Activated CD4-positive, alpha-beta T cell treated with anti-CD3 and anti-CD28 coated beads, Interleukin-2, amount 50 U/mL, for 16 hours (primary cell): ENCODE measurements around the gene PDZRN4.
"Not testable (repeated sequence)": the region's sequence is repeated elsewhere in the genome, so short reads cannot be mapped to it uniquely, and the experiment has no call there.

ENCODE experiments used
- DNase-seq: peaks from one replicate; pipeline ENCODE4 v3.0.0-alpha.2; 2020

PDZRN4 gene

DNA sequence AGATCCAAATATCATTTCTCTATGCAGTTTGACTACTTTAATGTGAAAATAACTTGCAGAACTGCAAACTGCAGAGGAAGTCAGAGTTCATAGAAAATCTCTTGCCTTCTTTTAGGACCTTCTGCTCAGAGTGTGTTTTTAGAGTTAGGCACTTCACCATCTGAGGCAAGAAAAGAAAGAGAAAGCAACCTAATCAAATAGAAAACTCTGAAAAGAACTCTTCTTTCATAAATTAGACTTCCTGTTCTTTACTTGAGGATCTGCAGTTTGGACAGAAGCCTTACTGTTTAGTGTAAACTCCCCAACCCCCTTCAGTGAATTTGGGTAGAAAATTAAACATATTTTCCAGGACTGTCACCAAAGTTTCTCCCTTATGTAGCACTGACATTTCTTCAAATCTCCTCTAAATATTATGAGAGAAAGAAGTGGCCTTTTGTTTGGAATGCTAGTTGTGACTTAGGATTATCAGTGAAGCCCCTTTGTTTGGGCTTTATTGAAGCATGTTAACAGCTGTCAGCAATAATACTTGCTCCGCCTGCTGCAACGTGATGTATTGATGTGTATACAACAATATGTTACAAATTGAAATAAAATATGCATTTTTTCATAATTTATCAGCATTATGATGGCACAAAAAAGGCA, 99.5 kb downstream of the PDZRN4 start:
- DNase-seq: no peak

DNA sequence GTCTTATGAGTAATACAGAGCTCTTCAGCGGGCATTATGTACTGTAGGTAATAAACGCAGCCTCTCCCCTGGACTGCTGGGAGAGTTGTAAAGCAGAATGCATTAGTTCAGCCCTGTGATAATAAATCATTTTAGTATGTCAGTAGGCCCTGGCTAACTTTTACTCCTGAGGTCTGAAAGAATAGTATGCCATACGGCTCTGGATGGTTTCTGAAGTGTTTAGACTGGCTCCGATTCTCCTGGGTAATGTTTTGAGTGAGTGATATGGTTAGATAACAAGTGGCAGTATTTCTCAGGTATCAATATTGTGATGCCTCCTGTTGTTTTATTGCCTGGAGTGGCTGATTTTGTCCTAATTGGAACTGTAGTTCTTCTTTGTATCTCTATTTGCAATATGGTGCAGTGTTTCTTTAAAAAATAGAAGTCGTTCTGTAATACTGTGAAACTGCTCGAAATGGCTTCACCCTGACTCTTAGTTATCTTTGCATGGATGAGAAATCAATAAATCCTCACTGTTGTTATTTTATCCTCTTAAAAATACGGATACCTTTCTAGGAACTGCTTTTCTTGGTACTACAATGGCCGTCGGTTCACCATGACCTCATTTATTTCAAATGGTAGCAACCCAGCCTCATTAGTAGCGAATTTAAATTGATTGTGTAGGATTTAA, 100.2 kb downstream of the PDZRN4 start:
- no peak for DNase-seq

- DNase-seq: no peak
Observed at GRCh38 chr12:41289501-41289900, 101.4 kb downstream of the PDZRN4 start.

- DNase-seq: no peak
Observed at GRCh38 chr12:41293011-41293410, 104.9 kb downstream of the PDZRN4 start.

DNA sequence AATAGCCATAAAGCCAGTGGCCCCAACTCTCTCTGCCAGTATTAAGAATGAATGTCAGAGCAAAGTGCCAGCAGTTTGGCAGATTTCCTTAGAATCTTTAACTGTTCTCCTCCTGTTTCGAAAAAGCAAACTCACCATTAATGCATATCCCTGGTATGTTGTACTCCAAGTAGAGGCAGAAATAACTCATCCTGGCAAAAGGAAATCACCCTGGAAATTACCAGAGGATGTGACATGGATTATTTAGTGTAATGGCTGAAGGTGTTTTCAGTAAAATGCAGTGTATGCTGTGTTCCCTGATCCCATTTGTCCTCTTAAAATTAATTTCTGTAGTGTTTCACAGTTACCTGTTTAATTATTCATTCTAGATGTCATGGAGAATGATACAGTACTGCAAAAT, 105.3 kb downstream of the PDZRN4 start:
- no peak for DNase-seq

- no peak for DNase-seq
Observed at GRCh38 chr12:41302979-41303403, 114.9 kb downstream of the PDZRN4 start.

DNA sequence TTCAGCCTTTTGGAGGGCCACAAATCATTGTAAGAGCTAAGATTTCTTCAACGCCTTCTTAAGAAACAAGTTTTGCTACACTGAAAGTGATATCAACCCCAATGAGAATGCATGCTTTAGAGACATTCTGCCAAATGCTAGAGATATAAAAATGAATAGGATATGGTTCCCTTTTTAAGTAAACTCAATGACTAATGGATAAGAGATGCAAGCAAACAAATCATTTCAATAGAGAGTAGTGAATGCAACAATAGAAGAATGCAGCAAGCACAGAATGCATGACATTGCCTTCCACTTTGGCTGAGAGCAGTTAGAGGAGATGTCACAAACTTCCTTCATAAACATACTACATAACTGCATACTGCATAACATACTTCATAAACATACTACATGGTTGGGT, 116.4 kb downstream of the PDZRN4 start:
- DNase-seq: no peak

DNA sequence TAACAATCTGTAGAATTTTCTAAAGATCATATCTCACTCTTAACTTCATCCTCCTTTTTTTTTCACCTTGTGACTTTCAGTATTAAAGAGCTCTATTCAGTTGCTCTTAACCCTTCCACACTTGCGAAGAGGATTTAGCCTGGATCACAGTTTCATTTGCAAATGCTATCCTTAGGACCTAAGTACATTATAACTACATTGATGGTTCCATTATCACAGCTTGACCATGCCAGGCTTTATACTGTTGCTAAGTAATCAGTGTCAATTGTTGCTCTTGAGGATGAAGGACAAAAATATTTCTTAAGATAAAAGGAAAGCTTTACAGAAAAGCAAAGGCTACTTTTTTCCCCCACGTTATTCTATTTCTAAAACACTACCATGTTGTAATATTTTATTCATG, 122.2 kb downstream of the PDZRN4 start:
- DNase-seq: no peak

- DNase-seq: no peak
Observed at GRCh38 chr12:41311883-41312282, 123.8 kb downstream of the PDZRN4 start.

GRCh38 chr12:41312451-41312850, 124.3 kb downstream of the PDZRN4 start:
- not testable (repeated sequence) for DNase-seq

DNA sequence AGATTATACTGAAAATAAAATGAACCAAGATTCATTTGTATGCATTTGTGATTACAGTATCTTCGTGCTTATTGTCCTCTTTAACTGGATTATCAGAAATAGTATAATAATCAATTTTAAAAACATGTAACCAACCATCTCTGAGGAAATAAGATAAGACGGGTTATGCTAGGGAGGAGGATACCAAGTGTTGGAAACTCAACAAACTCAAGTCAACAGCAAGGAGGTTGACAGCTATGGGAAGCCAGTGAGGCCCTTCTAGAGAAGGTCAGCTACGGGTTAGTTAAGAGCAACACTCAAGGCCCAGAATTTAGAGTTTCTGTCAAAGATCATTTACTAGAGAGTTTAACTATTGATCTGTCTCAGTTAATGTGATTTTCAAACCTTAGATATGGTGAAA, 137.2 kb downstream of the PDZRN4 start:
- no peak for DNase-seq

DNA sequence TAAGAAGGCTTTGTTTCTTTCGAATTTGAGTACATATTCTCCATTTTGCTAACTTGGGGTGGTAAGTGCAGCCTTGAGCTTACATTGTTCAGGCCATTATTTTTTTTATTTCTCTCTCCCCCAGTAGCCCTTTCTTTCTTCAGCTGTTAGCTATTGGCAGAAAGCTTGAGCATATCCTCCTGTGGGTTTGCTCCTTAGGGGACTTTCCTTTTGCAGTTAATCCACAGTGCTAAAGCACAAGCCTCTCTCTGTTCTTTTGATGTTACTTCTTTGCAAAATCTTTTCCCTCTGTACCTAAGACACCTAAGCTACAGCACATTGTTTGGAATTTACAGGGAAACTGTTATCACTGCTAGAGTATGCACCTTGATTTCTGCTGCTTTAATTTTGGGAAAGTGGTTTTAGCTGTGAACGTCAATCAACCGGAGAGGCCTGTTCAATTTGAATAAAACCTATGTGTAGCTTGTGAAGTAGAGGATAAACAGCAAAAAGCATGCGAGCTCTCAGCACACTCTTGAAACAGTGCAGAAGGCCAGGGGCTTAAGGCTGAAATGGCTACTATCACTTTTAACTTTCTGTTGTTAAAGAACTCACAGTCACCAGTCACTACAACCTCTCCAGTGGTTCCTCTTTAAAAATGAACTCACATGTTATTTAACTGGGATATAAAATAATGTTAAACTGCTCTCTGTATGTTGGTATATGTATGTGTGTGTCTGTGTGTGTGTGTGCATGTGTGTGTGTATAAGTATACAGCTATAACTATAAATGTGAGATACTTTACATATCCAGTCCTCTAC, 139.2 kb downstream of the PDZRN4 start:
- DNase-seq: no peak

- no peak for DNase-seq
Observed at GRCh38 chr12:41333974-41334373, 145.9 kb downstream of the PDZRN4 start.

DNA sequence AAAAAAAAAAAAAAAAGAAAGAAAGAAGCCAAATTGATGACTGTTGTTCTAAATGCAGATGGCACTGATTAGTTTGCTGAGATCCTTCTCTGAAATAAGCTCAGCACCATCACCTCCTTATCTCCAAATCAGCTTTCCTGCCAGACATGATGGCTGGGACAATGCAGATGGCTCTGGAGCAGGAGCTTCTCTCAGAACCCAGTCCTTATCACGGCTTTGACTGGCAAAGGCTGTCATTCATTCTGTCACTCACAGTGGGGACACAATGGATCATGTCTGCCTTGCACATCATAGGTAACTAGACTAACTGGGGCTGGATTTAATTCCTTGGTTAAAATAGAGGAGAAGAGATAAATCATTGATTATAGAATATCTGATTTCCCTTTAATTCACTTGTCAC, 146.3 kb downstream of the PDZRN4 start:
- DNase-seq: no peak

DNA sequence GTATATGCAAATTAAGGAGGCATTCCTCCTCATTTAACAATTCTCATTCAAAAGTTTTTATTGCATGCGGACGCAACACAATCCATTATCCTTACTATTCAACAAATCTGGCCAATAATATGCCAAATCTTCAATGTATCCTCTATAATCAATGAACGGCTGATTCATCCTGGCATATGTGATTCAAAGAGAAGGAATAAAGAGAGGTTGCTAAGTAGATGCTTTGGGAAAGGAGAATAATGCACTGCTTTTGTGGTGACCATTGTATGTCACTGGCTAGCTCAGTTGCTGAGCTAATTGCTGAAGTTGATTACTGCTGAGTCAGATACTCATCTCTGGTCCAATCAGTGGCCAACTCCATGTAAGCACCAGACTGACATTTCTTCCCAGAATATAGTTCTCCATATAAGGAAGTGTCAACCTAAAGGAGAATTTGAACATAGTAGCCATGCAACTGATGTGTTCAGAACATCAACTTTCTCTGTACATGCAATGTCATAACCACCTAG, 148.0 kb downstream of the PDZRN4 start:
- no peak for DNase-seq

DNA sequence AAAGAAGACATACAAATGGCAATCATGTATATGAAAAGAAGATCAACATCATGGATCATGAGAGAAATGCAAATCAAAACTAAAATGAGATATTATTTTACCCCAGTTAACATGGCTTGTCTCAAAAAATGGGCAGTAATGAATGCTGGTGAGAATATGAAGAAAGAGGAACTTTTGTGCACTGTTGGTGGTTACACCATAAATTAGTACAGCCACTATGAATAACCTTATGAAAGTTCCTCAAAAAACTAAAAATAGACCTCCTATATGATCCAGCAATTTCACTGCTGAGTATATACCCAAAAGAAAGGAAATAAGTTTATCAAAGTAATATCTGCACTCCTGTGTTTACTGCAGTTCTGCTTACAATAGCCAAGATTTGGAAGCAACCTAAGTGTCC, 151.7 kb downstream of the PDZRN4 start:
- no peak for DNase-seq

DNA sequence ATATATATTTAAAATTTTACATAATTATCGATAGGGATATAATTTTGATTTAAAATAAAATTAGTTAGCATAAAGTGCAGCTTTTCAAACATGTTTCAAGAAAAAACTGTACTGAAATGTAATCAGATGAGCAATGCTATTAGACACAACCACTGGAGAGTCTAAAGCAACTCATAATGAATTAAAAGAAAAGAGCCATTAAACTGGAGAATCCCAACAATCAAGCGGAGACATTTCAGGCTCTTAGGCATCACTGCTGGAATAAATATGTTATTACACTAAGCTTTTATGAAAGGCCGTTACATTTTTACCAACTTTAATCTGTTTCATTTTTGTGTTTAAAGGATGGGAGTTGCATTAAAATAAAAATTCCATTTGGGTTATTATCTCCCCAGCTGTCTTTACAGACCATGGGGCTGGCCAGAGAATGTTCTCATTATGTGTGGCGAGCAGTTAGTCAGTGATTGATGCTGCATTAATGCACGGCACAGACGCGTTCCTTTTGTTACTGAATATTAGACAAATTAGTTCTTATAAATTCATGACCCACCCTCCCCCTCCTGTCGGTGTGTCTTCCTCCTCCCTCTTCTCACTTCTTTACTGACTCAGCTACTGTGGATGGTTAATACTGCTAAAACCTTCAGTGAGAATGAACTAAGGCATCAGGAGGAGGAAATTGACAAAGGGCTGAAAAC, 156.8 kb downstream of the PDZRN4 start:
- DNase-seq: no peak

DNA sequence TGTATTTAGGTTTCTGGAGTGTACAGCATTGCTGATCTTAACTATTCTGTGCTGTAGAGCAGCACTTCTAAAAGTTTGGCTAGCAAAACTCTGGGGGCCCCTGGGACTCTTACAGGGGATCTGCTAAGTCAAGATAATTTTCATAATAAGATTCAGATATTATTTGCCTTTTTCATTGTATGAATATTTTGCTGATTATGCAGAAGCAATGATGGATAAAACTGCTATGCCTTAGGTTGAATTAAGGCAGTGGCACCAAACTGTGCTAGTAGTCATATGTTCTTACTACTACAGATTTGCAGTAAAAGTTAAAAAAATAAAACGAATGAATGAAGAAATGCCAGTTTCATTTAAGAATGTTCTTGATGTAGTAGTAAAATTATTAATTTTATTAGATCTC, 160.1 kb downstream of the PDZRN4 start:
- DNase-seq: no peak

- DNase-seq: no peak
Observed at GRCh38 chr12:41356181-41356580, 168.1 kb downstream of the PDZRN4 start.

DNA sequence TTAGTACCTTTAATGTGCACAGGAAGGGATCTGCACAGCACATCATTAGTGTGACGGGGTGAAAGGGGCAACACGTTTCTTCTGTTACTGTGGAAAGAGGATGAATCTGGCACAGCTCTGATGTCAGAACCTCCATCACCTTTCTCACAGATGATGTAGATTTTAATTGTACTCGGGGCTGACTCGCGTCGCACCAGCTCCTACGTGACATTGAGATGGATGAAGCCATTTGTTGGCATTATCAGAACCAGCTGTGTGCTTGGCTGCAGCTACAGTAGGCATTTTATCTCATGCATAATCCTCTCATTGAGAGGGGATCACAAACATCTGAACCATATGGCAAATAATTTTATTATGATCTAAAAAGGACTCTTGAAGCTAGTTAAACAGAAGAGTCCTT, 173.6 kb downstream of the PDZRN4 start:
- no peak for DNase-seq

DNA sequence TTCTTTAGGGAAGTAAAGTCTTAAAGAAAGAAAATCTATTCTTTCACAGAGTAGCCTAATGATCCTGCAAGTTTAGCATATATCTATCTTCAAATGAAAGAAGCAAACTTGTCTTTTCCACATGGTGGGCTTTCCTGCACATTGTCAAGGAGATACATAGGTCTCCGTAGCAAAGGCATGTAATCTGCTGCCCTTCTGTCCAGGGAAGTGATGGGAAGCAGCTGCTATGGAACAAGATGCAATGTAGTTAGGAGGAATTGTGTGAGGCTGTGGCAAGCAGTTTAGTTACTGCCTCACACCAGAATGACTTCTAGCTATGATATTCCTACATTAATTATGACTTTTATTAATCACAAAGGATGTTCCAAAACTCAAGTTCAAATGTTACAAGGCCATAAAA, 174.4 kb downstream of the PDZRN4 start:
- DNase-seq: no peak

- no peak for DNase-seq
Observed at GRCh38 chr12:41362931-41363330, 174.8 kb downstream of the PDZRN4 start.

- DNase-seq: no peak
Observed at GRCh38 chr12:41364211-41364610, 176.1 kb downstream of the PDZRN4 start.
